Measurements from ENCODE around the gene CDH16. TPM values are rescaled to one million over a fixed set of nuclear protein-coding genes. Genes with fewer than 3 reads are reported as not detected.
"Not testable (repeated sequence)": the region's sequence is repeated elsewhere in the genome, so short reads cannot be mapped to it uniquely, and the experiment has no call there.

Gene CDH16
- total and polyA plus RNA-seq, 11 donors = 0.08 to 1.6 (median 0.17) TPM; not detected in 5

GRCh38 chr16:66872559-66872942 is 46.1 kb downstream of the CDH16 start:
- WGBS, 4 donors = 55 to 63% (median 59%) methylated on average over 4 of the region's 4 CpGs
- intact Hi-C loops (cut with DNase I) = loop anchor here in 2 of 10 donors (2.0 to 10.0 kb wide), 3 partner anchors 42 to 265 kb away; partner anchors contain the start of gene NAE1 (in 1 of the 2)
- Histone ChIP-seq H3K27ac (peak overlapping the region in 2 of 12 donors; percentile 7 to 77), H3K4me1 (peaks cover 0 to 25% (median 5%) of the 10 kb centered on the region in 12 donors), H3K27me3 (no peaks in the 10 kb centered on the region), H3K36me3 (no peaks in the 10 kb centered on the region), H3K9me3 (no peaks in the 10 kb centered on the region), H3K4me3 (peak overlapping the region in 9 of 12 donors; percentile 27 to 58 (median 47))
- TF ChIP-seq POLR2A (IDR thresholded peaks at IDR 0.05) = no peak
- DNase-seq = no peak
- no peak for ATAC-seq

DNA sequence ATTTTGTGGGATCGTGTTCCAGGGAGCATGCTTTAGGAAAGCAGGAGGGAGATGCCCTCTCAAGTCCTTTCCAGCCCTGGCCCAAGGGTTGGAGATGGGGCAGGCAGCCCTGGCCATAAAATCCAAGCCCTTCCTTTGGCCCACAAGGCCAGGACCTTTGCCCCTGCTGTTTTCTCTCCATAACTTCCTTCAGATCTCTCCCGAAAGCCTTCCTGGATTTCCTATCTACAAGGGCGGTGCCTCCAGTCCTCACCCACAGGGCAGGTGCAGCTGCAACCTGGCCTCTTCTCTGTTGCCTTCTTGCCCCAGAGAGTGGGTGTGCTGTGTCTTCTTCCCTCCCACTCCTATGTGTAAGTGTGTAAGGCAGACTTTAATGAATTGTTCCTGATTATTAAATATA is 46.8 kb downstream of the CDH16 start:
- ATAC-seq (no peak), DNase-seq (no peak)
- Histone ChIP-seq H3K27ac (no peak overlapping the region), H3K4me3 (no peak overlapping the region), H3K4me1 (peaks cover 0 to 25% (median 5%) of the 10 kb centered on the region in 12 donors), H3K36me3 (no peaks in the 10 kb centered on the region), H3K27me3 (no peaks in the 10 kb centered on the region), H3K9me3 (no peaks in the 10 kb centered on the region)
- intact Hi-C loops (cut with DNase I) = loop anchor here in 3 of 10 donors (2.0 to 10.0 kb wide), 4 partner anchors 41 to 265 kb away; partner anchors contain the start of gene NAE1 (in 1 of the 3)
- 74 to 96% (median 92%) methylated on average over 3 of the region's 3 CpGs for WGBS, 4 donors
- TF ChIP-seq, protein P1, sequence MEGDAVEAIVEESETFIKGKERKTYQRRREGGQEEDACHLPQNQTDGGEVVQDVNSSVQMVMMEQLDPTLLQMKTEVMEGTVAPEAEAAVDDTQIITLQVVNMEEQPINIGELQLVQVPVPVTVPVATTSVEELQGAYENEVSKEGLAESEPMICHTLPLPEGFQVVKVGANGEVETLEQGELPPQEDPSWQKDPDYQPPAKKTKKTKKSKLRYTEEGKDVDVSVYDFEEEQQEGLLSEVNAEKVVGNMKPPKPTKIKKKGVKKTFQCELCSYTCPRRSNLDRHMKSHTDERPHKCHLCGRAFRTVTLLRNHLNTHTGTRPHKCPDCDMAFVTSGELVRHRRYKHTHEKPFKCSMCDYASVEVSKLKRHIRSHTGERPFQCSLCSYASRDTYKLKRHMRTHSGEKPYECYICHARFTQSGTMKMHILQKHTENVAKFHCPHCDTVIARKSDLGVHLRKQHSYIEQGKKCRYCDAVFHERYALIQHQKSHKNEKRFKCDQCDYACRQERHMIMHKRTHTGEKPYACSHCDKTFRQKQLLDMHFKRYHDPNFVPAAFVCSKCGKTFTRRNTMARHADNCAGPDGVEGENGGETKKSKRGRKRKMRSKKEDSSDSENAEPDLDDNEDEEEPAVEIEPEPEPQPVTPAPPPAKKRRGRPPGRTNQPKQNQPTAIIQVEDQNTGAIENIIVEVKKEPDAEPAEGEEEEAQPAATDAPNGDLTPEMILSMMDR (IDR thresholded peaks at IDR 0.05) = no peak
- no peak for TF ChIP-seq POLR2A (IDR thresholded peaks at IDR 0.05)

GRCh38 chr16:66871363-66871762 is 47.3 kb downstream of the CDH16 start:
- ATAC-seq, H3K27me3 ChIP-seq, H3K27ac ChIP-seq, H3K36me3 ChIP-seq, H3K4me3 ChIP-seq, H3K9me3 ChIP-seq, DNase-seq: not testable (repeated sequence)
- peaks cover 0 to 25% (median 5%) of the 10 kb centered on the region in 12 donors for H3K4me1 ChIP-seq
- intact Hi-C loops (cut with DNase I) = loop anchor here in 2 of 10 donors (2.0 to 10.0 kb wide), 3 partner anchors 147 to 264 kb away; no protein-coding TSS in a partner anchor
- 92 to 100% (median 95%) methylated on average over 2 of the region's 2 CpGs for WGBS, 4 donors

GRCh38 chr16:66869424-66869823 is 49.3 kb downstream of the CDH16 start:
- Histone ChIP-seq H3K36me3 (no peaks in the 10 kb centered on the region), H3K9me3 (no peaks in the 10 kb centered on the region), H3K4me1 (peaks cover 0 to 20% (median 5%) of the 10 kb centered on the region in 12 donors), H3K27me3 (no peaks in the 10 kb centered on the region), H3K27ac (no peak overlapping the region), H3K4me3 (no peak overlapping the region)
- intact Hi-C loops (cut with DNase I) = loop anchor here (2.0 to 10.0 kb wide), 14 partner anchors 37 to 465 kb away; partner anchors contain the start of genes NAE1 (in 5 of the 10) and CMTM3 (in 1 of the 10)
- ATAC-seq (no peak), DNase-seq (no peak)
- 82 to 89% (median 87%) methylated on average over 1 of the region's 1 CpG for WGBS, 4 donors
- TF ChIP-seq POLR2A (IDR thresholded peaks at IDR 0.05) = no peak
- TF ChIP-seq, protein P1 (IDR thresholded peaks at IDR 0.05) = no peak

- TF ChIP-seq, protein P1 (IDR thresholded peaks at IDR 0.05) = no peak
- TF ChIP-seq POLR2A (IDR thresholded peaks at IDR 0.05) = no peak
- H3K9me3 ChIP-seq = no peaks in the 10 kb centered on the region
- no peak for DNase-seq
- no peaks in the 10 kb centered on the region for H3K27me3 ChIP-seq
- intact Hi-C loops (cut with DNase I) = loop anchor here in 6 of 10 donors (5.0 to 10.0 kb wide), 5 partner anchors 119 to 459 kb away; partner anchors contain the start of gene CMTM3 (in 1 of the 6)
- peaks cover 0 to 8% (median 0%) of the 10 kb centered on the region in 12 donors for H3K4me1 ChIP-seq
- H3K36me3 ChIP-seq = no peaks in the 10 kb centered on the region
- no peak overlapping the region for H3K27ac ChIP-seq
- no peak overlapping the region for H3K4me3 ChIP-seq
- no peak for ATAC-seq
Measured at GRCh38 chr16:66863707-66864106, 55.0 kb downstream of the CDH16 start.

Measured in heart left ventricle (tissue), 16 donors.